GM21786 (cell line): ENCODE measurements around the gene SASH1.

Source experiments
- ATAC-seq: cut with Tn5 transposase; IDR thresholded peaks from one replicate; pipeline ENCODE4 v1.9.1; 2021; ENCODE audit not compliant: unreplicated experiment

SASH1 gene

GRCh38 chr6:148538261-148539190 is 195.9 kb downstream of the SASH1 start:
- no peak for ATAC-seq

- no peak for ATAC-seq
Measured at GRCh38 chr6:148543540-148543939, 200.9 kb downstream of the SASH1 start.

DNA sequence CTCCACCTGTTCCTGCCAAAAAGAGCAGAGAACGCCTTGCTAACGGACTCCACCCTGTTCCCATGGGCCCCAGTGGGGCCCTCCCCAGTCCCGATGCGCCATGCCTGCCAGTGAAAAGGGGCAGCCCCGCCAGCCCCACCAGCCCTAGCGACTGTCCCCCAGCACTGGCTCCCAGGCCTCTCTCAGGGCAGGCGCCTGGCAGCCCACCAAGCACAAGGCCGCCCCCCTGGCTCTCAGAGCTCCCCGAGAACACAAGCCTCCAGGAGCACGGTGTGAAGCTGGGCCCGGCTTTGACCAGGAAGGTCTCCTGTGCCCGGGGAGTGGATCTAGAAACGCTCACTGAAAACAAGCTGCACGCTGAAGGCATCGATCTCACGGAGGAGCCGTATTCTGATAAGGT is 201.8 kb downstream of the SASH1 start:
- ATAC-seq, result no peak

DNA sequence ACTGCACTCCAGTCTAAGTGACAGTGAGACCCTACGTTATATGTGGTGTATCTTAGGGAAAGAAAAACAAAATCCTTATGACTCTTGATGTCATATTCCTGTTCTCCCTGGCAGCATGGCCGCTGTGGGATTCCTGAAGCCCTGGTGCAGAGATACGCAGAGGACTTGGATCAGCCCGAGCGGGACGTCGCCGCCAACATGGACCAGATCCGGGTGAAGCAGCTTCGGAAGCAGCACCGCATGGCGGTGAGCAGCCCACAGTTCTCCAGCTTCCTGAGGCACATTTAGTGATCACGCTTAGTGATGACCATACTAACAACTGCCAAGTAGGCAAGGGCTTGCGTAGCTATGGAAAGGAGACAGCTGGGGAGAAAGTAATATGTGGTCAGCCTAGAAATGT is 203.3 kb downstream of the SASH1 start:
- no peak for ATAC-seq

DNA sequence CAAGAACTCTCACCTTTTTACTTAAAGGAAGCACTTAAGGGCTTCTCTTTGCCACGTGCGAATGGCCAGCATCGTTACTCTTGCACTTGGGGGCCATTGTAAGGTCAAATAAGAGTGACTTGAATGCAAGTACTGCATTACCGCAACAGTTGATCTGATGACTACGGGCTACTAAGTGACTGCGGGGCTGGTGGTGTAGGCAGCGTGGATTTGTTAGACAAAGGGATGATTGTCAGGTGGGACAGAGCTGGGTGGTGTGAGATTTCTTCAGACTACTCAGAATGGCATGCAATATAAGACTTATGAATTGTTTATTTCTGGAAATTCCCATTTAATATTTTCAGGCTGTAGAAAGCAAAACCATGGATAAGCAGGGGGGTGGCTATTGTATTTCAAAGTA is 204.5 kb downstream of the SASH1 start:
- ATAC-seq, result no peak

- no peak for ATAC-seq
Measured at GRCh38 chr6:148548065-148548748, 205.6 kb downstream of the SASH1 start.

DNA sequence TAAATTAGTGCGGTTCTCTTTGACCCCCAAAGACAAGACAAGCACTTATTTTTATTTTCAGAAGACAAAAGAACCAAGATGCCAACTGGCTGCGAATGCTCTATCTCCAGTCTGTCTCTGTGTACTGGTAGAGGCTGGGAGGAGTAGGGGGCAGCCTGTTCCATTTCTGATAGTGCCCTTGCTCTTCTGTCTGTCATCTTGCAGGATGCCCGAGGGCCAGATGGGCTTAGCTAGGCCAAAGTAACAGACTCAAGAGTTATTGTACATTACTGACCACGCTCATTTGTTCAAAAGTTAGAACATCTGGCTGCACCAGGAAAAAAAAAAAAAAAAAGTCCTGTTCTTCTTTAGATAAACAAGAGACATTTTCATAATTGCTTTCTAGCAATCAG is 206.1 kb downstream of the SASH1 start:
- no peak for ATAC-seq

- ATAC-seq, result no peak
Measured at GRCh38 chr6:148550569-148550968, 207.9 kb downstream of the SASH1 start.

DNA sequence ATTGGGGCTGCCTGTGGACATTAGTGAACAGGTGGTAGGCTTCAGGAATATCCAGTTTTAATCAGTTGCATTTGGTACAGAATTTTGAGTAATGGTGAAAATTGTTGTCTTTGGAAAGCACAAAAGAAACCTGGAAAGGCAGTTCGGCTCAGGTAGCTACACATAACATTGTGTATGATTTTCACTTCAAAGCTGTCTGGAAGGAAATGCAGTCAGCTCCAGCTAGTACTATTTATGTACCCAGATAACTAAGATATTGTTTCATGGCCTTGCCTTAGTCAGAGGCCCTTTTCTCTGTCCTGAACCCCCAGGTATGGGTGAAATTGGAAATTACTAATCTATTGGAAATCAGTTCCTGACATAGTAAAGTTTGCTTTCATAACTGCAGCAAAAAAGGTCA is 208.6 kb downstream of the SASH1 start:
- no peak for ATAC-seq

DNA sequence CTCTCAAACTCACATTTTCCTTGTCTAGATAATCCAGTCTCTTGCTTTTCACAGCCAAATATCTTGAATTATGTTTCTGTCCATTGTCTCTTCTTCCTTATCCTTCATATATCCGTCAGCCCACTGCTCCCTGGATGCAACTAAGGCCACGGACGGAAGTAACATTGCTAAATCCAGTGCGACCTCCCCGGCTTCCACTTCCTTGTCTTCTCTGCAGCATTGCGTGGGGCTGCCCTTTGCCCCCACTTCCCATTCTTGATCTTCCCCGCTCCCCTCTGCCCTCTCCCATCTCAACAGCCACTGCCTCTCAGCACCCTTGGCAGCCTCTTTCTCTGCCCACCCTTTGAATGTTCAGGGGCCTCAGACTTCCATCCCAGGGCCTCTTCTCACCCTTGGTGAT is 213.8 kb downstream of the SASH1 start:
- no peak for ATAC-seq

- no peak for ATAC-seq
Measured at GRCh38 chr6:148557796-148558321, 215.2 kb downstream of the SASH1 start.

DNA sequence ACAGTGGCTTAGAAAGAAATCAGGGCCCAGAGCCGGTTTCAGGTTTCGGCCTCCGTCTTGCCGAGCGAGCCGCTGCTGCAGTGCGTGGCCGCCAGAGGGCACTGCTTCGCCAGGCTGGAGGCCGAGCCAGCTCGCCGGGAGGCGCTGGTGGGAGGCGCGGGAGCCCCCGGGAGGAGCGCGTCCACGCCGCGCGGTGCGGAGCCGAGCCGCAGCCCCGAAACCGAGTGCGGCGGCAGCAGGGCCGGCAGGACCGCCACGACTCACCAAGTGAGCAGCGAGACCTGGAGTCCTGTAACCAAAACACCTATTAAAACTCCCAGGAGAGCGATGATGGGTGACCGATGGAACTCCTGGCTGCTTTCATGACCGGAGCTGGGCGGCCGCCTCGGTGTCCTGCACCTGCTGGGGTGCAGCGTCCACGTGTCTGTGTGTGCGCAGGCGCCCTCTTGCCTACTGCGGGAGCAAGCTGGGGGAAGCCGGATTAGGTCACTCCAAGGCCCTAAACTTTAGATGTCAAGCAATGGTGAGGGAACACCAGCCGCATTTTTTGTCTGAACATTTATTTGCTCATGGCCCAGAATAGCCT is 217.3 kb downstream of the SASH1 start:
- no peak for ATAC-seq

GRCh38 chr6:148561629-148562028 is 219.0 kb downstream of the SASH1 start:
- ATAC-seq, result no peak

GRCh38 chr6:148563066-148563465 is 220.4 kb downstream of the SASH1 start:
- ATAC-seq, result no peak

DNA sequence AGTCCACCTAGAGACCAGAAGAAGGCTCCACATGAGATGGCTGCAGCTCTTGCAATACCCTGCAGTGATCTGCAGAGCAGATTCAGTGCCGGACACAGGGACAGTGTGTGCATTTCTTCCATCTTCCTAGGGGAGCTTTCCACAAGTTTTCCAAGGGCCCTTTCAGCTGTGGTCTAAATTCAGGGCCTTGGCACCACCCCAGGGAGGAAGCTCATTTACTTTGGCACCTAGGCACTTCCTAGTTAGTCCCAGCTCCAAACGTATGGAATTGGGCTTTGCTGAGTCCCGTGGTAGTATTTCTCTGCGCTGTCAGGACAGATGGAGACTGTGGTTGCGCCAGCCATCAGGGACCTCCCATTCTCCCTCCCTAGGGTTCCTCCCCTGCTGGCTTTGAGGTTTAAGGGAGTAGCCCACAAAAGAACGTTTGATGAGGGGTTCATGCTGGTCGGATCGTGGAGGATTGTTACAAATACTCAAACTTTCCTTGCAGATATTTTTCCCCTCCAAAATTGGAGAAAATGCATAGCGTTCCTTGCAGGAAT is 221.9 kb downstream of the SASH1 start:
- no peak for ATAC-seq

DNA sequence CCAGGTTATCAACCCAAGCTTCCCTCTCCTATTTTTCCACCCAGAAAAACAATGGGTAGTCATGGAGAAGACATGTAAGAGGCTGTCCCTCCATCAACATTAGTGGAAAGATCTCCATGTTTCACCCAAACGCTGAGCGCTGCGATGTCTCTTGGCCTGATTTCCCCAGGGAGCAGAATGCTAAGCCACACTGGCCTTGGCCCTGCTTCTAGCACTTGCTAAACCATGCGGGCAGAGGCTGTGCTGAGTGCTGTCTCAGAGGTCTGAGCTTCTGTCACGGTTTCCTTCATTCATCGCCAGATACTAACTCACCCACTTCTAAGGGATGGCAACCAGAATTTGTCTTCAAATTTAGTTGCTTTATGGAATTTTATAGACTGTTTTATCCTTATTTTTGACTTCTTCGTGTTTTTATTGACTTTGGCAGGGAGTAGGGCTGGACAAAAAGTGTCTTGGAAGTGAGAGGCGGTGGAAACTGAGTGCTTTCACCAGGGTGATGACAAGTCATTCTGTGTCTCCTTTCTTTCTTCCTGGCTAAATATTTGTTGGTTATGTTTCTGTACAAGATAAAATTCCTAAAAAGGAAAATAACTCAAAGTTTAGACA is 222.8 kb downstream of the SASH1 start:
- no peak for ATAC-seq

DNA sequence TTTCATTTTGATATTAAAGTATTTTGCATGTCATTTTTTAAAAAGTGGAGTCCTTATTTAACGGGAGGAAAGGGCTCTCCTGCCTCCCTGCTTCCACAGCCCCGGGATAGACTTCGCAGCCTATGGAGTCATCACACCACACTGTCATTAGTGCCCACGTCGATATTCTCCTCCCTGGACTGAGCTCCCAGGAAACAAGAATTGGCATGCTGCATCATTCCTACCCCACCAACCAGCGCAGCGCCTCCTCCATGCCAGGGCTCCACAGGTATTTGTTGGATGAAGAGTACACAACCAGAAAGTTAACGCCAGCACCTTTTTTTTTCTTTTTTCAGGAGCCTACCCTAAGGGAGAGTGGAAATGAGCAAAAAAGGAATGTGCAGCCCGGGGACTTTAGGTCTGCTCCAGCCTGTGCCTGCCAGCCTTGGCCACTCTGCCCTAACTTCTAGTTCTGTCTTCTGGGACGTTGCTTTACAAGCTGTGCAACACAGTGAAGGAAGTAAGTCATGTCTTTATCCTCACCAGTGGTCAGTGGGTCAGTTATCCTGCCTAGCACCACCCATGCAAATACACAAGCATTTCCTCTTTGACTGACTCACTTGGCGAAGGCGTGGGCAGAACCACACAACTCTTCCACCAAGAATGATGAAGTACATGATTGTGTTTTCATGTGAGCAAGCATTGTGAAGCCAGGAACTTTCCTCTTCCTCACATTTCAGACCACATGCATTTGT is 223.5 kb downstream of the SASH1 start:
- ATAC-seq, result no peak

DNA sequence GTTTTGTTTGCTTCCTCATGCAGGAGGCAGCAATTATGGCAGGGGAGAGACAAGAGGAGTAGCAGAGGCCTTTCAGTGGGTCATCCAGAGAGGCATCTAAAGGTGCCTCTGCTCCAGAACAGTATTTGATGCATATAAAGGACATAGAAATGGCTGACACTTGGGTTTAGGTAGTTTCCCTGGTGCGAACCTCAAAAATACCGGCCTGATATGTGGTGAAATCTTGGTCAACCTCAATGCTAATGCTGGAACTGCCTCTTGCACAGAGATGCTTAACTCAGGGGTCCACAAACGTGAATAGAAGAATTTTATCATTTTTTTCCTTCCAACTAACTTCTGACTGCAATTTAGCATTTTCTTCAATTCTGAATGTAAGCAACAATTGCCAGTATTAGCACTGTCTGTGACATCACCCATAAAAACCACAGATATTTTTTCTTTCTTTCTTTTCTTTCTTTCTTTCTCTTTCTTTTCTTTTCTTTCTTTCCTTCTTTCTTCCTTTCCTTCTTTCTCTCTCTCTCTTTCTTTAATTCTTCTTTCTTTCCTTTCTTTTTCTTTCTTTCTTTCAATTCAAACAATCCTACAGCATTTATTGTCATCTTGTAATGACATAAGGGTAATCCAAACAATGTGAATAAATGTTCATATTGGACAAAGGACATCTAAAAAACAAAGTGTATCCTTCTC is 224.2 kb downstream of the SASH1 start:
- ATAC-seq, result no peak

- ATAC-seq, result no peak
Measured at GRCh38 chr6:148570456-148570855, 227.8 kb downstream of the SASH1 start.
